ENCODE data around the gene MYO10. TPM values are rescaled to one million over a fixed set of nuclear protein-coding genes. Genes with fewer than 3 reads are reported as not detected.

The MYO10 gene
- total RNA-seq, 6 donors from 2014 or later = 31.9 to 135 (median 57.7) TPM

- Histone ChIP-seq H3K9me3 (no peaks in the 10 kb centered on the region), H3K27ac (no peak overlapping the region), H3K4me3 (no peak overlapping the region), H3K36me3 (no peaks in the 10 kb centered on the region), H3K4me1 (no peaks in the 10 kb centered on the region), H3K27me3 (no peaks in the 10 kb centered on the region)
- no peak for ATAC-seq (ENCODE audit: low FRiP score in 2 of 2)
- TF ChIP-seq EP300 (IDR thresholded peaks at IDR 0.05) = no peak
- no peak for TF ChIP-seq CTCF (IDR thresholded peaks at IDR 0.05)
- no peak for TF ChIP-seq POLR2A (IDR thresholded peaks at IDR 0.05)
- no peak for TF ChIP-seq POLR2AphosphoS5 (IDR thresholded peaks at IDR 0.05)
- no peak for DNase-seq
- 90 to 94% methylated on average over 4 of the region's 4 CpGs for WGBS, 2 donors
These were observed 296.9 kb downstream of the MYO10 start for GRCh38 chr5:16639206-16639605.

GRCh38 chr5:16628376-16628775 is 307.7 kb downstream of the MYO10 start:
- ATAC-seq (ENCODE audit: low FRiP score in 2 of 2) = no peak
- WGBS, 2 donors = 74 to 92% methylated on average over 3 of the region's 3 CpGs
- DNase-seq = no peak

GRCh38 chr5:16626696-16627264 is 309.3 kb downstream of the MYO10 start:
- WGBS, 2 donors = 51 to 59% methylated on average over 5 of the region's 5 CpGs
- H3K4me3 ChIP-seq = no peak overlapping the region
- H3K27ac ChIP-seq = no peak overlapping the region
- ATAC-seq (ENCODE audit: low FRiP score in 2 of 2) = peak in 1 of 2 donors; percentile 56
- DNase-seq = no peak
- TF ChIP-seq EP300 (IDR thresholded peaks at IDR 0.05) (peak in 1 of 4 donors; percentile 30), CTCF (IDR thresholded peaks at IDR 0.05) (no peak)
- H3K9me3 ChIP-seq = no peaks in the 10 kb centered on the region
- H3K4me1 ChIP-seq = peaks cover 0 to 9% (median 0%) of the 10 kb centered on the region in 4 donors
- H3K27me3 ChIP-seq = no peaks in the 10 kb centered on the region
- no peaks in the 10 kb centered on the region for H3K36me3 ChIP-seq

More at GRCh38 chr5:16628376-16628775, 307.7 kb downstream of the MYO10 start:
- no peaks in the 10 kb centered on the region for H3K9me3 ChIP-seq
- no peak overlapping the region for H3K27ac ChIP-seq
- TF ChIP-seq CTCF (IDR thresholded peaks at IDR 0.05) = no peak
- TF ChIP-seq POLR2A (IDR thresholded peaks at IDR 0.05) = no peak
- TF ChIP-seq EP300 (IDR thresholded peaks at IDR 0.05) = no peak
- no peaks in the 10 kb centered on the region for H3K27me3 ChIP-seq
- H3K4me3 ChIP-seq = no peak overlapping the region
- peaks cover 0 to 9% (median 0%) of the 10 kb centered on the region in 4 donors for H3K4me1 ChIP-seq
- H3K36me3 ChIP-seq = no peaks in the 10 kb centered on the region

- 34 to 55% methylated on average over 3 of the region's 3 CpGs for WGBS, 2 donors
- H3K9me3 ChIP-seq = no peaks in the 10 kb centered on the region
These were observed 311.0 kb downstream of the MYO10 start for GRCh38 chr5:16625096-16625495.

GRCh38 chr5:16619136-16619535 is 317.0 kb downstream of the MYO10 start:
- 83 to 93% methylated on average over 2 of the region's 2 CpGs for WGBS, 2 donors
- ATAC-seq (ENCODE audit: low FRiP score in 2 of 2) = no peak
- H3K4me3 ChIP-seq = no peak overlapping the region
- no peaks in the 10 kb centered on the region for H3K36me3 ChIP-seq
- no peak for TF ChIP-seq POLR2A (IDR thresholded peaks at IDR 0.05)
- TF ChIP-seq EP300 (IDR thresholded peaks at IDR 0.05) = no peak
- no peak for TF ChIP-seq CTCF (IDR thresholded peaks at IDR 0.05)
- no peak for TF ChIP-seq POLR2AphosphoS5 (IDR thresholded peaks at IDR 0.05)
- H3K27me3 ChIP-seq = no peaks in the 10 kb centered on the region
- peaks cover 6 to 23% (median 11%) of the 10 kb centered on the region in 4 donors for H3K4me1 ChIP-seq
- no peak overlapping the region for H3K27ac ChIP-seq
- DNase-seq = no peak
- H3K9me3 ChIP-seq = no peaks in the 10 kb centered on the region

More at GRCh38 chr5:16625096-16625495, 311.0 kb downstream of the MYO10 start:
- Histone ChIP-seq H3K4me3 (no peak overlapping the region), H3K27me3 (no peaks in the 10 kb centered on the region), H3K4me1 (peaks cover 0 to 9% (median 0%) of the 10 kb centered on the region in 4 donors), H3K27ac (no peak overlapping the region), H3K36me3 (no peaks in the 10 kb centered on the region)
- DNase-seq (no peak), ATAC-seq (ENCODE audit: low FRiP score in 2 of 2) (no peak)
- TF ChIP-seq POLR2A (IDR thresholded peaks at IDR 0.05) (no peak), EP300 (IDR thresholded peaks at IDR 0.05) (no peak)

All from upper lobe of left lung (tissue), 6 donors.